Fibroblast of skin of left quadriceps (primary cell): ENCODE results near the gene CMTM5.
"Not testable (repeated sequence)": the region's sequence is repeated elsewhere in the genome, so short reads cannot be mapped to it uniquely, and the experiment has no call there.

Experiments used
- DNase-seq, 2 experiments: peaks; one replicate each; pipeline ENCODE4 v3.0.0-alpha.2; 2013; ENCODE audit warnings: low read depth in 2 of 2

CMTM5 gene

GRCh38 chr14:23414906-23415820, 38.3 kb downstream of the CMTM5 start:
- DNase-seq = no peak

- no peak for DNase-seq
Observed at GRCh38 chr14:23415821-23416778, 39.3 kb downstream of the CMTM5 start.

GRCh38 chr14:23416801-23417200, 40.0 kb downstream of the CMTM5 start:
- no peak for DNase-seq

- DNase-seq = not testable (repeated sequence)
Observed at GRCh38 chr14:23417269-23417668, 40.4 kb downstream of the CMTM5 start.

- DNase-seq = no peak
Observed at GRCh38 chr14:23418021-23418420, 41.2 kb downstream of the CMTM5 start.

- DNase-seq = not testable (repeated sequence)
Observed at GRCh38 chr14:23419646-23420045, 42.8 kb downstream of the CMTM5 start.

- DNase-seq = no peak
Observed at GRCh38 chr14:23421594-23421993, 44.7 kb downstream of the CMTM5 start.

GRCh38 chr14:23423657-23424056, 46.8 kb downstream of the CMTM5 start:
- no peak for DNase-seq

- no peak for DNase-seq
Observed at GRCh38 chr14:23425169-23425568, 48.3 kb downstream of the CMTM5 start.

- not testable (repeated sequence) for DNase-seq
Observed at GRCh38 chr14:23425798-23426197, 49.0 kb downstream of the CMTM5 start.

- DNase-seq = no peak
Observed at GRCh38 chr14:23428686-23429495, 52.0 kb downstream of the CMTM5 start.
